IMR-90 (cell line): Measurements from ENCODE around the gene IL4R. TPM values are rescaled to one million over a fixed set of nuclear protein-coding genes. Genes with fewer than 3 reads are reported as not detected.

Source experiments
- ATAC-seq: fragments of 200-7000 bp; cut with Tn5 transposase; 2 replicates; pipeline ENCODE4 v1.9.1; 2020; ENCODE audit warnings: low read depth, mild to moderate bottlenecking, moderate library complexity
- BruUV-seq: library from RNA; stranded (reverse); fragments of 400-500 nt; replicated peaks from 2 replicates; lab custom pipeline; 2021; lab: Mats Ljungman, UMichigan
- CTCF ChIA-PET: fragments of 300-600 bp; formaldehyde crosslinking; extraction: SDS; loops from one replicate; lab custom pipeline; 2021; ENCODE audit warnings: antibody characterized with exemption; lab: Yijun Ruan, JAX
- POLR2A ChIA-PET: fragments of 300-600 bp; sonication (Branson Sonifier 250); formaldehyde crosslinking; loops from one replicate; lab custom pipeline; 2022; ENCODE audit warnings: antibody characterized with exemption; ENCODE audit not compliant: unreplicated experiment; lab: Charles Lee
- DNase-seq: peaks from one replicate; pipeline ENCODE4 v3.0.0; 2013
- H2AFZ ChIP-seq: replicated peaks from 2 replicates; pipeline ENCODE3; 2013; ENCODE audit warnings: low read length, mild to moderate bottlenecking; ENCODE audit not compliant: poor library complexity
- H2AK5ac ChIP-seq: 2 replicates; pipeline ENCODE4 v1.6.1; 2013; ENCODE audit warnings: low read depth, low read length, inconsistent platforms
- H2AK9ac ChIP-seq: replicated peaks from 2 replicates; pipeline ENCODE3; 2013; ENCODE audit warnings: mild to moderate bottlenecking, low read depth, low read length, moderate library complexity; ENCODE audit not compliant: poor library complexity
- H2BK120ac ChIP-seq: 2 replicates; pipeline ENCODE4 v1.6.1; 2013; ENCODE audit warnings: low read depth, low read length, inconsistent platforms
- H2BK15ac ChIP-seq: 3 replicates; pipeline ENCODE4 v1.6.1; 2013; ENCODE audit warnings: low read depth, low read length, inconsistent platforms
- H2BK20ac ChIP-seq: 2 replicates; pipeline ENCODE4 v1.6.1; 2013; ENCODE audit warnings: low read depth, mild to moderate bottlenecking, inconsistent platforms, low read length, moderate library complexity
- H2BK5ac ChIP-seq: 2 replicates; pipeline ENCODE4 v1.6.1; 2013; ENCODE audit warnings: mild to moderate bottlenecking, low read depth, low read length, inconsistent platforms; ENCODE audit not compliant: poor library complexity, severe bottlenecking
- H3K14ac ChIP-seq: replicated peaks from 2 replicates; pipeline ENCODE4 v1.6.1; 2013; ENCODE audit warnings: low read depth, low read length, inconsistent platforms
- H3K18ac ChIP-seq: 2 replicates; pipeline ENCODE4 v1.6.1; 2013; ENCODE audit warnings: low read depth, low read length, control low read depth
- H3K23ac ChIP-seq: 2 replicates; pipeline ENCODE4 v1.6.1; 2013; ENCODE audit warnings: low read depth, low read length, inconsistent platforms
- H3K27ac ChIP-seq: 2 replicates; pipeline ENCODE4 v1.5.1; 2013; ENCODE audit warnings: mild to moderate bottlenecking, control low read depth, low read length; ENCODE audit not compliant: insufficient read depth
- H3K27me3 ChIP-seq: 2 replicates; pipeline ENCODE4 v1.6.1; 2013; ENCODE audit warnings: low read length; ENCODE audit not compliant: control insufficient read depth, insufficient read depth
- H3K36me3 ChIP-seq: 2 replicates; pipeline ENCODE4 v1.6.1; 2013; ENCODE audit warnings: low read length, mixed read lengths; ENCODE audit not compliant: control insufficient read depth, insufficient read depth
- H3K4ac ChIP-seq: 2 replicates; pipeline ENCODE4 v1.6.1; 2013; ENCODE audit warnings: low read depth, low read length, inconsistent platforms
- H3K4me1 ChIP-seq: 2 replicates; pipeline ENCODE4 v1.6.1; 2013; ENCODE audit warnings: low read length, mixed read lengths; ENCODE audit not compliant: control insufficient read depth, insufficient read depth
- H3K4me2 ChIP-seq: 2 replicates; pipeline ENCODE4 v1.6.1; 2013; ENCODE audit warnings: low read depth, mild to moderate bottlenecking, control low read depth, low read length, moderate library complexity
- H3K4me3 ChIP-seq: 2 replicates; pipeline ENCODE4 v1.5.1; 2013; ENCODE audit warnings: low read depth, mild to moderate bottlenecking, control low read depth, low read length, moderate library complexity; ENCODE audit not compliant: insufficient read depth
- H3K56ac ChIP-seq: 2 replicates; pipeline ENCODE4 v1.6.1; 2013; ENCODE audit warnings: low read length, inconsistent platforms; ENCODE audit not compliant: insufficient read depth; ENCODE audit errors: extremely low read depth
- H3K79me1 ChIP-seq, 2 experiments: 2 replicates each; pipeline ENCODE4 v1.6.1; 2013; ENCODE audit warnings: low read length in 2 of 2, inconsistent platforms in 1 of 2, low read depth in 1 of 2
- H3K9ac ChIP-seq: 2 replicates; pipeline ENCODE4 v1.6.1; 2013; ENCODE audit warnings: low read depth, low read length, control low read depth
- H3K9me1 ChIP-seq: 2 replicates; pipeline ENCODE4 v1.6.1; 2013; ENCODE audit warnings: low read length, inconsistent platforms; ENCODE audit not compliant: insufficient read depth
- H3K9me3 ChIP-seq: 2 replicates; pipeline ENCODE4 v1.6.1; 2013; ENCODE audit warnings: low read length; ENCODE audit not compliant: control insufficient read depth, insufficient read depth
- H4K20me1 ChIP-seq: 2 replicates; pipeline ENCODE4 v1.6.1; 2013; ENCODE audit warnings: low read length, inconsistent platforms; ENCODE audit not compliant: insufficient read depth
- H4K5ac ChIP-seq: 2 replicates; pipeline ENCODE4 v1.6.1; 2013; ENCODE audit warnings: mild to moderate bottlenecking, low read depth, low read length, control low read depth
- H4K8ac ChIP-seq, 2 experiments: 2 replicates each; pipeline ENCODE4 v1.6.1; 2013; ENCODE audit warnings: low read depth in 2 of 2, low read length in 2 of 2, control low read depth in 1 of 2, inconsistent platforms in 1 of 2
- H4K91ac ChIP-seq: 2 replicates; pipeline ENCODE4 v1.6.1; 2013; ENCODE audit warnings: low read depth, low read length, inconsistent platforms; ENCODE audit not compliant: insufficient read depth
- BHLHE40 ChIP-seq: fragments of 150-350 bp; IDR thresholded peaks from 2 replicates; pipeline ENCODE4 v1.6.1; 2016; ENCODE audit warnings: mild to moderate bottlenecking, low read depth, low read length
- CTCF ChIP-seq: conservative IDR thresholded peaks from 2 replicates; pipeline ENCODE4 v1.5.1; 2012; ENCODE audit warnings: mild to moderate bottlenecking, low read depth, low read length, improper control_type of control experiment
- ELK1 ChIP-seq: fragments of 150-350 bp; IDR thresholded peaks from 2 replicates; pipeline ENCODE4 v1.6.1; 2016; ENCODE audit warnings: low read depth, mild to moderate bottlenecking, low read length, moderate library complexity, borderline replicate concordance
- MAFK ChIP-seq: IDR thresholded peaks from 2 replicates; pipeline ENCODE4 v1.6.1; 2012; ENCODE audit warnings: low read depth, low read length, improper control_type of control experiment
- MXI1 ChIP-seq: IDR thresholded peaks from 2 replicates; pipeline ENCODE4 v1.6.1; 2012; ENCODE audit warnings: low read depth, mild to moderate bottlenecking, low read length, moderate library complexity, borderline replicate concordance
- POLR2A ChIP-seq: IDR thresholded peaks from 2 replicates; pipeline ENCODE4 v1.6.1; 2012; ENCODE audit warnings: mild to moderate bottlenecking, low read depth, low read length
- RAD21 ChIP-seq: IDR thresholded peaks from 2 replicates; pipeline ENCODE4 v1.6.1; 2012; ENCODE audit warnings: low read length, improper control_type of control experiment
- RFX5 ChIP-seq: IDR thresholded peaks from 2 replicates; pipeline ENCODE4 v1.8.0; 2012; ENCODE audit warnings: low read depth, mild to moderate bottlenecking, low read length, moderate library complexity
- SMC3 ChIP-seq: fragments of 150-350 bp; IDR thresholded peaks from 2 replicates; pipeline ENCODE4 v1.6.1; 2016; ENCODE audit warnings: low read depth, mild to moderate bottlenecking, antibody characterized with exemption, low read length, moderate library complexity
- WGBS, 2 experiments: methylation state at CpG; one replicate each; pipeline versions ENCODE4 v1.1.5 to v1.1.7; 2013; ENCODE audit warnings: missing lambda C conversion rate in 2 of 2; ENCODE audit not compliant: insufficient read length in 1 of 2; ENCODE audit errors: extremely low coverage in 2 of 2; 5-methylcytosine and 5-hydroxymethylcytosine counted together
- dilution Hi-C: fragments of 300-500 bp; cut with HindIII; formaldehyde crosslinking; loops from one replicate; pipeline ENCODE4 v1.14.3; 2018; ENCODE audit warnings: low sequenced_read_pairs; ENCODE audit not compliant: unreplicated experiment
- in situ Hi-C: fragments of 300-500 bp; cut with MboI; formaldehyde crosslinking; loops from 3 replicates; pipeline ENCODE4 v1.14.3; 2019; ENCODE audit warnings: low sequenced_read_pairs, inconsistent platforms, mixed read lengths
- intact Hi-C: fragments of 100-400 bp; cut with micrococcal nuclease; formaldehyde crosslinking; loops from 2 replicates; pipeline ENCODE4 v1.10.0; 2022
- polyA plus RNA-seq, 3 experiments: library from polyadenylated mRNA; depleted of rRNA; stranded (reverse); fragments of >200 nt; gene quantifications; 2 replicates each; pipeline ENCODE4 v1.2.3, GENCODE V29; 2012; ENCODE audit warnings: low replicate concordance in 1 of 3
- total RNA-seq: library from RNA; depleted of rRNA; stranded (reverse); fragments of >200 nt; gene quantifications from 2 replicates; pipeline ENCODE4 v1.2.3, GENCODE V29; 2012

Gene IL4R
- total and polyA plus RNA-seq, 2 of the 4 experiments (the other 2 are of a cell fraction): 6.3 to 18.7 TPM

GRCh38 chr16:27381974-27382855, 68.4 kb downstream of the IL4R start (continued):
- no peak for TF ChIP-seq CTCF

DNA sequence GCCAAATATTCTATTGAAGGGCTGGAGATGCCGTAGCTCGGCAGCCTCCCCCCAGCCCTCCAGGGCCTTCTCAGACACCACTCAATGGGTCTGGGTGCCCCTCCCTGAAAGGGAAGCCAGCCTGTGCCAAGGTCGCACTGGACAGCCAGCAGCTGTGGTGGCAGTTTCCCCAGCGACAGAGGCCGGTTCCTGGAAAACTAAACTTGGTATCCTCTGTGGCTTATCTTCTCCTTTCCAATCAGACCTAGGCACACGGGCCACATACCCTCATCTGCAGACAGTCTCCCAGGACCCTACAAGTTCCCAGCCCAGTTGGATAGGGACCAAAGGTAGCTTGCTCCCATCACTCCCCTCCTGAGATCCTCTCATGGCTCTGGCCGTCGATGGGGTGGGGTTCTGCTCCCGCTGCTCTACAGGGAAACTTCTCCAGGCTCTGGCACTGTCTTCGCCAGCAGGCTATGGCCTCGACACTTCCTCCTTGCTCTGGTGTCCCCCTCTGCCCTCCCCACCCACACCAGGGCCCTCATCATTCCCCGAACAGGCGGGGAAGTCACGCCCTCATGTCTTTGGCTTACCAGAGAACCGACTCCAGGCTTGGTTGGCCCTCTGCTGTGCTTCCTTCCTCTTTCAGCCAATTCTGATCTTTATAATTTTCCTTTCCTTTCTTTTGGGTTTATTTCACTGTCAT, 69.9 kb downstream of the IL4R start:
- Histone ChIP-seq H2BK15ac (no peak overlapping the region), H3K4me1 (peaks cover 3% of the 10 kb centered on the region), H4K5ac (no peak overlapping the region), H3K4me2 (no peak overlapping the region), H3K9me1 (no peaks in the 10 kb centered on the region), H3K27ac (no peak overlapping the region), H2BK120ac (no peak overlapping the region), H3K36me3 (no peaks in the 10 kb centered on the region), H3K56ac (no peak overlapping the region), H4K8ac (no peak overlapping the region), H2BK20ac (no peak overlapping the region), H3K79me1 (no peaks in the 10 kb centered on the region), H3K27me3 (no peaks in the 10 kb centered on the region), H3K9ac (no peak overlapping the region), H2AK5ac (no peak overlapping the region), H4K20me1 (no peaks in the 10 kb centered on the region), H3K14ac (no peak overlapping the region), H2AK9ac (no peak overlapping the region), H3K18ac (no peak overlapping the region), H2AFZ (no peak overlapping the region), H3K4ac (no peak overlapping the region), H3K9me3 (peaks cover 16% of the 10 kb centered on the region), H2BK5ac (no peak overlapping the region), H3K23ac (no peak overlapping the region), H3K4me3 (no peak overlapping the region), H4K91ac (no peak overlapping the region)
- 73% methylated on average over 11 of the region's 15 CpGs; no CpG with 5 or more reads in 1 of the 2 experiments for WGBS, 2 experiments
- no TSS peak for BruUV-seq
- dilution Hi-C loops (no loop called here), intact Hi-C loops (no loop called here), in situ Hi-C loops (loop anchor here (25.0 kb wide), 1 partner anchor 1546 kb away; no protein-coding TSS in a partner anchor)
- ATAC-seq (no peak), DNase-seq (no peak)
- CTCF ChIA-PET: no interaction called here
- POLR2A ChIA-PET: no interaction called here
- no peak for TF ChIP-seq SMC3
- no peak for TF ChIP-seq POLR2A
- TF ChIP-seq RAD21: no peak
- TF ChIP-seq RFX5: no peak
- TF ChIP-seq MAFK: no peak
- no peak for TF ChIP-seq MXI1
- no peak for TF ChIP-seq CTCF
- no peak for TF ChIP-seq BHLHE40
- no peak for TF ChIP-seq ELK1
